ENCODE data around the gene MOV10. TPM values are rescaled to one million over a fixed set of nuclear protein-coding genes. Genes with fewer than 3 reads are reported as not detected.

The MOV10 gene, protein sequence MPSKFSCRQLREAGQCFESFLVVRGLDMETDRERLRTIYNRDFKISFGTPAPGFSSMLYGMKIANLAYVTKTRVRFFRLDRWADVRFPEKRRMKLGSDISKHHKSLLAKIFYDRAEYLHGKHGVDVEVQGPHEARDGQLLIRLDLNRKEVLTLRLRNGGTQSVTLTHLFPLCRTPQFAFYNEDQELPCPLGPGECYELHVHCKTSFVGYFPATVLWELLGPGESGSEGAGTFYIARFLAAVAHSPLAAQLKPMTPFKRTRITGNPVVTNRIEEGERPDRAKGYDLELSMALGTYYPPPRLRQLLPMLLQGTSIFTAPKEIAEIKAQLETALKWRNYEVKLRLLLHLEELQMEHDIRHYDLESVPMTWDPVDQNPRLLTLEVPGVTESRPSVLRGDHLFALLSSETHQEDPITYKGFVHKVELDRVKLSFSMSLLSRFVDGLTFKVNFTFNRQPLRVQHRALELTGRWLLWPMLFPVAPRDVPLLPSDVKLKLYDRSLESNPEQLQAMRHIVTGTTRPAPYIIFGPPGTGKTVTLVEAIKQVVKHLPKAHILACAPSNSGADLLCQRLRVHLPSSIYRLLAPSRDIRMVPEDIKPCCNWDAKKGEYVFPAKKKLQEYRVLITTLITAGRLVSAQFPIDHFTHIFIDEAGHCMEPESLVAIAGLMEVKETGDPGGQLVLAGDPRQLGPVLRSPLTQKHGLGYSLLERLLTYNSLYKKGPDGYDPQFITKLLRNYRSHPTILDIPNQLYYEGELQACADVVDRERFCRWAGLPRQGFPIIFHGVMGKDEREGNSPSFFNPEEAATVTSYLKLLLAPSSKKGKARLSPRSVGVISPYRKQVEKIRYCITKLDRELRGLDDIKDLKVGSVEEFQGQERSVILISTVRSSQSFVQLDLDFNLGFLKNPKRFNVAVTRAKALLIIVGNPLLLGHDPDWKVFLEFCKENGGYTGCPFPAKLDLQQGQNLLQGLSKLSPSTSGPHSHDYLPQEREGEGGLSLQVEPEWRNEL
- 10 to 100 TPM; 61.6 to 62.7 TPM for total RNA-seq

DNA sequence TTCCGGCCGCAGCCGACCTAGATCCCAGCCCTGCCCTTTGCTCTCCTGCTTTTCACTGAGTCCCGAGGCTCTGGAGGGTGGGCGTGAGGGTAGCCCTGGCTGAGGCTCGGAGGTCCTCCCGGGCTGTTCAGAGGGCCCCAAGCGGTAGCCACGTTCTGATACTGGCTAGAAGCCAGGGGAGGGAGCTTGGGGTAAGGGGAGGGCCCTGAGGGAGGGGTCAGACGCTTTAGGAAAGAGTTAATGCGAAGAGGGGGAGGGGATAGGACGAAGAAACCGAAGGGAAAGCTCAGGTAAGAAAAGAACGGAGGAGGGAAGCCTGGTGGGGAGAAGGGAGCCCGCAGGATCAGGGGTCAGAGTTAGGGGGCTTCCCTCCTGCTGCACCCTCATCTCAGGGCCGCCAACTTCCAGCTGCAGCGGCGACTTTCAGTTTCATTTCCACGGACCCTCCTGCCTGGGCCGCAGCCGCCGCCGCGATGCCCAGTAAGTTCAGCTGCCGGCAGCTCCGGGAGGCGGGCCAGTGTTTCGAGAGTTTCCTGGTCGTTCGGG, at the start of gene MOV10:
Gene MOV10, plus strand, starts transcription at position 220 of the 546 bp plus-strand sequence. Its CDS starts 254 bp downstream, at position 474.
- Histone ChIP-seq H3K36me3 (no peaks in the 10 kb centered on the region), H3K4me1 (no peaks in the 10 kb centered on the region), H3K9me3 (no peaks in the 10 kb centered on the region), H3K9ac (ENCODE audit: low read depth in 2 of 2, low read length in 2 of 2) (peak within 1 kb of the TSS; percentile 81 to 91), H3K27me3 (no peaks in the 10 kb centered on the region), H3K27ac (peak within 1 kb of the TSS; percentile 89), H3K4me3 (peak within 1 kb of the TSS; percentile 80)
- TF ChIP-seq, protein P1, sequence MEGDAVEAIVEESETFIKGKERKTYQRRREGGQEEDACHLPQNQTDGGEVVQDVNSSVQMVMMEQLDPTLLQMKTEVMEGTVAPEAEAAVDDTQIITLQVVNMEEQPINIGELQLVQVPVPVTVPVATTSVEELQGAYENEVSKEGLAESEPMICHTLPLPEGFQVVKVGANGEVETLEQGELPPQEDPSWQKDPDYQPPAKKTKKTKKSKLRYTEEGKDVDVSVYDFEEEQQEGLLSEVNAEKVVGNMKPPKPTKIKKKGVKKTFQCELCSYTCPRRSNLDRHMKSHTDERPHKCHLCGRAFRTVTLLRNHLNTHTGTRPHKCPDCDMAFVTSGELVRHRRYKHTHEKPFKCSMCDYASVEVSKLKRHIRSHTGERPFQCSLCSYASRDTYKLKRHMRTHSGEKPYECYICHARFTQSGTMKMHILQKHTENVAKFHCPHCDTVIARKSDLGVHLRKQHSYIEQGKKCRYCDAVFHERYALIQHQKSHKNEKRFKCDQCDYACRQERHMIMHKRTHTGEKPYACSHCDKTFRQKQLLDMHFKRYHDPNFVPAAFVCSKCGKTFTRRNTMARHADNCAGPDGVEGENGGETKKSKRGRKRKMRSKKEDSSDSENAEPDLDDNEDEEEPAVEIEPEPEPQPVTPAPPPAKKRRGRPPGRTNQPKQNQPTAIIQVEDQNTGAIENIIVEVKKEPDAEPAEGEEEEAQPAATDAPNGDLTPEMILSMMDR (IDR thresholded peaks at IDR 0.05): no peak
- peak; percentile 70 for DNase-seq
- intact Hi-C loops (cut with DNase I): no loop called here

DNA sequence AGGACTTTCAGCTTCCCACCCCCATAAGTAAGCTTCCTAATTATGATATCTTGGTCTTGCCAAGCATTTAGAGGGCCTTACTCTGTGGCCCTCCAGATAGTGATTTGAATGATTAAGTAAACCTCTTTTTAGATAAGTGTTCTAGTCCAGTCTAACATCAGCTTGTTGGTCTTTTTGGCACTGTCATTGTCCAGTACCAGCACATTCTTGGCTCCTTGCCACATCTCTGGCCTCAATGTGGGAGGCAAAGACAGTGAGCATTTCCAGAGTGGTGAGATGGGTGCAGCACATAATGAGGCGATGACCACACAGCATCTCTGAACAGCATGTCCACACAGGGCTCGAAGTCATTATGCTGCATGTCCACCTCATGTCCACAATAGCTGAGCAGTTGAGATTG, 48.8 kb upstream of the MOV10 start:
- no peaks in the 10 kb centered on the region for H3K36me3 ChIP-seq
- TF ChIP-seq, protein P1 (IDR thresholded peaks at IDR 0.05): no peak
- no peak overlapping the region for H3K4me3 ChIP-seq
- peaks cover 5% of the 10 kb centered on the region for H3K4me1 ChIP-seq
- H3K27ac ChIP-seq: no peak overlapping the region
- no peaks in the 10 kb centered on the region for H3K9me3 ChIP-seq
- intact Hi-C loops (cut with DNase I): no loop called here
- H3K27me3 ChIP-seq: no peaks in the 10 kb centered on the region
- H3K9ac ChIP-seq (ENCODE audit: low read depth in 2 of 2, low read length in 2 of 2): no peak overlapping the region
- DNase-seq: no peak

DNA sequence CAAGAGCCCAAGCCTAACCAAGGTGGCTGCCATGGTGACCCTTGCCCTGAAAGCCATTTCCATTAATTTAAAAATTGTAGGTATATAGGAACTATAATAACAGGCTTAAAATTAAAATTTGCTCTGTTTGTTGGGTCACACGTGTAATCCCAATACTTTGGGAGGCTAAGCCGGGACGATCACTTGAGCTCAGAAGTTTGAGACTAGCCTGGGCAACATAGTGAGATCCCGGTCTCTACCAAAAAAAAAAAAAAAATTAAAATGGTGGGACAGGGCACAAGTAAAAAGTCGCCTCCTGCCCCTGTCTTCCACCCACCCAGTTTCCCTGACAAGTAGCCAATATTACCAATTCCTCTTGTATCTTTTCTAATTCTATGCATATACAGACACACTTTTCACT, 48.3 kb upstream of the MOV10 start:
- no peaks in the 10 kb centered on the region for H3K9me3 ChIP-seq
- H3K9ac ChIP-seq (ENCODE audit: low read depth in 2 of 2, low read length in 2 of 2): no peak overlapping the region
- no peak for DNase-seq
- H3K27ac ChIP-seq: no peak overlapping the region
- H3K36me3 ChIP-seq: no peaks in the 10 kb centered on the region
- intact Hi-C loops (cut with DNase I): no loop called here
- TF ChIP-seq, protein P1 (IDR thresholded peaks at IDR 0.05): no peak
- no peaks in the 10 kb centered on the region for H3K27me3 ChIP-seq
- H3K4me1 ChIP-seq: peaks cover 2% of the 10 kb centered on the region
- no peak overlapping the region for H3K4me3 ChIP-seq

DNA sequence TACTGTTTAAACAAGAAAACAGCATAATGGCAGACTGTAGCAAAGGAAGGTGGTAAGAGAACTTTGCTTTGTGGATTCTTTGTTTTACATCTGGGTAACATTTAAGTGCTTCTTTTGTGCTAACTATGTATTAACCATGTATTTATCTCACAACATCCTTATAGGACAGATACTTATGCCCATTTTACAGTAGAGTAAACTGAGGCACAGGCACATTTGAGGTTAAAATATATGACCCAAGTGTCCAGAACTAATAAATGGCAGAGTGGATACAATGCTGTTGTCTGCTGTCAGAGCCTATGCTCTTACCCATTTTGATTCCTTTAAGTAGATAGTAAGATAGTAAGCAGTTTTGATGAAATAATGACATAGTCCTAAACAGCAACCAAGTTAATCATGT, 47.6 kb upstream of the MOV10 start:
- Histone ChIP-seq H3K27ac (no peak overlapping the region), H3K9ac (ENCODE audit: low read depth in 2 of 2, low read length in 2 of 2) (no peak overlapping the region), H3K36me3 (no peaks in the 10 kb centered on the region), H3K4me3 (no peak overlapping the region), H3K27me3 (no peaks in the 10 kb centered on the region), H3K9me3 (no peaks in the 10 kb centered on the region), H3K4me1 (no peaks in the 10 kb centered on the region)
- DNase-seq: no peak
- TF ChIP-seq, protein P1 (IDR thresholded peaks at IDR 0.05): no peak
- intact Hi-C loops (cut with DNase I): no loop called here

DNA sequence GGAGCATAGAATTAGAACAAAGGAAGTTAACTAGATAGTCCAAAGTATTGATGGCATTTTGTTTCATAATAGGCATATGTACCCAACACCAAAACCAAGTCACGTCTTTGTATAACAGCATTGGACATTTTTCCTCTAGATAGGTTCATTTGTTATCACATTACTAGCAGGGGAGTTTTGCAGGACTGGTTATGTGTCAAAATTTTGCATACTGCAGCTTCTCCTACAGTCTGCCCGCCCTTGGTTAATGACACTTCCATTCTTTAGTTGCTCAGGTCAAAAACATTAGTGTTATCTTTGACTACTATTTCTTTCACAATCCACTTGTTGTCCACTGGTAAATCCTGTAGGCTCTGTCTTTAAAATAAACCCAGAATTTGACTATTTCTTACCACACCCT, 45.9 kb upstream of the MOV10 start:
- H3K27me3 ChIP-seq: no peaks in the 10 kb centered on the region
- no peak for DNase-seq
- no peak overlapping the region for H3K27ac ChIP-seq
- TF ChIP-seq, protein P1 (IDR thresholded peaks at IDR 0.05): no peak
- no peak overlapping the region for H3K9ac ChIP-seq (ENCODE audit: low read depth in 2 of 2, low read length in 2 of 2)
- intact Hi-C loops (cut with DNase I): no loop called here
- no peaks in the 10 kb centered on the region for H3K36me3 ChIP-seq
- H3K4me3 ChIP-seq: no peak overlapping the region
- H3K4me1 ChIP-seq: no peaks in the 10 kb centered on the region
- H3K9me3 ChIP-seq: no peaks in the 10 kb centered on the region

All from colonic mucosa (tissue), 4 donors.